ENCODE measurements around the gene LRRC66.

GRCh38 chr4:52036886-52037530 is 16.8 kb upstream of the LRRC66 start:
- TF ChIP-seq POLR2AphosphoS5 (IDR thresholded peaks at IDR 0.05; ENCODE audit: low read depth, low read length) (no peak), SIN3A (IDR thresholded peaks at IDR 0.05; ENCODE audit: borderline replicate concordance, insufficient read depth, low read length) (no peak), FOXP2 (optimal IDR thresholded peaks at IDR 0.05; ENCODE audit: borderline replicate concordance, extremely low read depth, extremely low read length, insufficient read depth) (no peak)
- TF ChIP-seq, protein P1, sequence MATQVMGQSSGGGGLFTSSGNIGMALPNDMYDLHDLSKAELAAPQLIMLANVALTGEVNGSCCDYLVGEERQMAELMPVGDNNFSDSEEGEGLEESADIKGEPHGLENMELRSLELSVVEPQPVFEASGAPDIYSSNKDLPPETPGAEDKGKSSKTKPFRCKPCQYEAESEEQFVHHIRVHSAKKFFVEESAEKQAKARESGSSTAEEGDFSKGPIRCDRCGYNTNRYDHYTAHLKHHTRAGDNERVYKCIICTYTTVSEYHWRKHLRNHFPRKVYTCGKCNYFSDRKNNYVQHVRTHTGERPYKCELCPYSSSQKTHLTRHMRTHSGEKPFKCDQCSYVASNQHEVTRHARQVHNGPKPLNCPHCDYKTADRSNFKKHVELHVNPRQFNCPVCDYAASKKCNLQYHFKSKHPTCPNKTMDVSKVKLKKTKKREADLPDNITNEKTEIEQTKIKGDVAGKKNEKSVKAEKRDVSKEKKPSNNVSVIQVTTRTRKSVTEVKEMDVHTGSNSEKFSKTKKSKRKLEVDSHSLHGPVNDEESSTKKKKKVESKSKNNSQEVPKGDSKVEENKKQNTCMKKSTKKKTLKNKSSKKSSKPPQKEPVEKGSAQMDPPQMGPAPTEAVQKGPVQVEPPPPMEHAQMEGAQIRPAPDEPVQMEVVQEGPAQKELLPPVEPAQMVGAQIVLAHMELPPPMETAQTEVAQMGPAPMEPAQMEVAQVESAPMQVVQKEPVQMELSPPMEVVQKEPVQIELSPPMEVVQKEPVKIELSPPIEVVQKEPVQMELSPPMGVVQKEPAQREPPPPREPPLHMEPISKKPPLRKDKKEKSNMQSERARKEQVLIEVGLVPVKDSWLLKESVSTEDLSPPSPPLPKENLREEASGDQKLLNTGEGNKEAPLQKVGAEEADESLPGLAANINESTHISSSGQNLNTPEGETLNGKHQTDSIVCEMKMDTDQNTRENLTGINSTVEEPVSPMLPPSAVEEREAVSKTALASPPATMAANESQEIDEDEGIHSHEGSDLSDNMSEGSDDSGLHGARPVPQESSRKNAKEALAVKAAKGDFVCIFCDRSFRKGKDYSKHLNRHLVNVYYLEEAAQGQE (IDR thresholded peaks at IDR 0.05; ENCODE audit: insufficient read depth in 1 of 2, low read depth in 2 of 2, low read length in 2 of 2): no peak

All from PFSK-1 (cell line).